Measurements from ENCODE around the gene THEM4. TPM values are rescaled to one million over a fixed set of nuclear protein-coding genes. Genes with fewer than 3 reads are reported as not detected.
A peak's percentile ranks its signal among the peaks of the same experiment; 100 is the strongest.

The THEM4 gene
- total RNA-seq, 8 experiments from 2014 or later: 15.6 to 25.8 (median 21.8) TPM

DNA sequence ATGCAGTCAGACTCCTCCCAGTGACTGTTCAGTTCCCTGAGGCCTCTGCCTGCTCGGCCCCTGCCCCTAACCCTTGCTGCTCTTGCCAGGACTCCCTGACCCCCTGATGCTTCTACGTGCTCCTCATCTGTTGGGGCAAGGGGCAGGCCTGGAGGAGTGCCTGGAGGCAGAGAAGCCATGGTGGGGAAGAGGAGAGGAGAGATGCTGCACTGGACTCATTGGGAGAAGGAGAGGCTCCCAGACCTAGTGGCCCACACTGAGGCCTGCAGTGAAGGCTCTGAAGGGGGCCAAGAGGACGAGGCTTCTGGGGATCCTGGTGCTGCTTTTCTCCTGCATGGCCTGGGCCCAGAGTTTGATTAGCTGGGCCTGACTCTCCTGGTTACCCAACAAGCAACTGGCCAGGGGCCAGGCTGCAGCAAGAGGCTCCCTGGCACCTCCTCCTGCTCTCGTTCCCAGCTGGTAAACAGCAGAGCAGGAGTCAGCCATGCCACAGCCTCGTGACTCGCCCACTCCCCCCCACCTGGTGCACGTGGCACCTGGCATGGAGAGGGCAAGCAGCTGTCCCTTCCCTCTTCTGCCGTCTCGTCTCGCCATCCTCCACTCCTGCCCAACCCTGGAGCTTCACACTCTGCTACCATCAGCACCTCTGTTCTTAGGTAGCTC, 76.9 kb downstream of the THEM4 start:
- no peak overlapping the region for H3K4me3 ChIP-seq
- WGBS, 10 experiments: 0 to 70% (median 41%) methylated on average over 1 to 7 of the region's 10 CpGs; no CpG with 5 or more reads in 3 of the 10 experiments
- ATAC-seq (replicated peaks in 6 of 8): peak in 4 of 8 experiments; percentile 7 to 65 (median 10)
- H3K27ac ChIP-seq: no peak overlapping the region
- H3K4me1 ChIP-seq (replicated peaks in 1 of 2): peaks cover 4 to 11% of the 10 kb centered on the region in 2 donors
- in situ Hi-C loops (cut with MboI; ENCODE audit: low pct_unique_long_range_greater_than_20kb in 2 of 9, low sequenced_read_pairs in 9 of 9, unreplicated experiment in 9 of 9): no loop called here

DNA sequence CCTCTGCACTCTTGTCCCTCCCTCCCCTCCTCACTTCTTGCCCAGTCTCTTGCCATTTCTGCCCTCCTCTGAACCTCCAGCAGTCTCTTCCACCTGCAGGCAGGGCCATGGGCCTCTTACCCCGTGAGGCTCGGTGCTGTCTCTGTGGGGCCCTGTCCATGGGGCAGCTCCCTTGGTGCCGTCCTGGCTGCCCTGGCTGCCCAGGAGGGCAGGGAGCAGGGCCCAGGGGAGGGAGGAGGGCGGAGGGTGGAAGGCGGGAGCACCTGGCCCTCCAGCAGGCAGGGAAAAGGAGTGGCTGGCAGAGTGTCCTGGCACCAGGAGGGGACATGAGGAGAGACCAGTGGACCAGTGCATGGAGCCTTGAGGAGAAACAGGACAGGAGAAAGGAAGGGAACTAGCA, 77.7 kb downstream of the THEM4 start, which contains the start of gene RORC:
RORC (minus strand) TSS at position 198 of the 400 bp plus-strand sequence; CDS start at position 160, 38 bp downstream.
- WGBS, 10 experiments: 36 to 83% (median 66%) methylated on average over 1 to 3 of the region's 5 CpGs; no CpG with 5 or more reads in 5 of the 10 experiments
- H3K4me3 ChIP-seq: no peak within 1 kb of the TSS
- in situ Hi-C loops (cut with MboI; ENCODE audit: low pct_unique_long_range_greater_than_20kb in 2 of 9, low sequenced_read_pairs in 9 of 9, unreplicated experiment in 9 of 9): no loop called here
- no peak for ATAC-seq (replicated peaks in 6 of 8)
- no peak within 1 kb of the TSS for H3K27ac ChIP-seq
- peaks cover 4 to 11% of the 10 kb centered on the region in 2 donors for H3K4me1 ChIP-seq (replicated peaks in 1 of 2)

DNA sequence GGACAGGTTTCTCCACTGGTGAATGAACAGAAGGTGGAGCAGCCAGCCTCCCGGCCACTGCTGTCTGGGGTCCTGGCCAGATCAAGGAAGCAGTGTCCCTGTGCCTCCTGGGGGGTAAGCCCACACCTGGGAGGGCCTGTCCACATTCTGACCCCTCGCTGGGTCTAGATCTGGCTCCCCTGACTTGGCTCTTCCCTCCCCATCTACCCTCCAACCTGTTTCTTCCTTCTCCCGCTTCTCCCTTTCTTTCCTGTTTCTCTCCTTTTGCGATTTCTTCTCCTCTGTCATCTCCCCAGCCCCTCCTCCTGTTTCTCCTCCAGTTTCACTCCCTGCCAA, 78.1 kb downstream of the THEM4 start:
- peaks cover 4 to 11% of the 10 kb centered on the region in 2 donors for H3K4me1 ChIP-seq (replicated peaks in 1 of 2)
- H3K4me3 ChIP-seq: no peak overlapping the region
- 47 to 100% (median 86%) methylated on average over 1 to 3 of the region's 4 CpGs; no CpG with 5 or more reads in 2 of the 10 experiments for WGBS, 10 experiments
- ATAC-seq (replicated peaks in 6 of 8): no peak
- in situ Hi-C loops (cut with MboI; ENCODE audit: low pct_unique_long_range_greater_than_20kb in 2 of 9, low sequenced_read_pairs in 9 of 9, unreplicated experiment in 9 of 9): no loop called here
- no peak overlapping the region for H3K27ac ChIP-seq

DNA sequence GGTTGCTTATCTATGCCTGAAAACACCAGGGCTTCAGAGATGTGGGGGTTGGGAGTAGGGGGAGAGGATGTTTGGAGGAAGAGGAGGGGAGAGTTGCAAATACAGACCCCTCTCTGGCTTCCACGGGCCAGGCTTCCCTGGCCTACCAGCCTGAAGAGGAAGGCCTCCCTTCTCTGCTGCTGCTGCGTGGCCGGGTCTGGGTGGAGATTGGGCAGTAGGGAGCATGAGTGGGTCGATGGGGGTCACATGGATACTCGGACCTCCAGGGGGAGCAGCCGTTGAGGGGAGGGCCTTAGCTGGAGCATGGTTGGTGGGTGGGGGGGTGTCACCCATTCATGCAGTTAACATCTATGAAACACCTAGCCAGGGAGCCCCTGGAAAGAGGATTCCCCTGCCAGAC, 79.3 kb downstream of the THEM4 start:
- ATAC-seq (replicated peaks in 6 of 8): no peak
- peaks cover 4 to 11% of the 10 kb centered on the region in 2 donors for H3K4me1 ChIP-seq (replicated peaks in 1 of 2)
- H3K4me3 ChIP-seq: no peak overlapping the region
- in situ Hi-C loops (cut with MboI; ENCODE audit: low pct_unique_long_range_greater_than_20kb in 2 of 9, low sequenced_read_pairs in 9 of 9, unreplicated experiment in 9 of 9): no loop called here
- H3K27ac ChIP-seq: no peak overlapping the region
- 60 to 93% (median 89%) methylated on average over 1 to 3 of the region's 6 CpGs; no CpG with 5 or more reads in 7 of the 10 experiments for WGBS, 10 experiments

DNA sequence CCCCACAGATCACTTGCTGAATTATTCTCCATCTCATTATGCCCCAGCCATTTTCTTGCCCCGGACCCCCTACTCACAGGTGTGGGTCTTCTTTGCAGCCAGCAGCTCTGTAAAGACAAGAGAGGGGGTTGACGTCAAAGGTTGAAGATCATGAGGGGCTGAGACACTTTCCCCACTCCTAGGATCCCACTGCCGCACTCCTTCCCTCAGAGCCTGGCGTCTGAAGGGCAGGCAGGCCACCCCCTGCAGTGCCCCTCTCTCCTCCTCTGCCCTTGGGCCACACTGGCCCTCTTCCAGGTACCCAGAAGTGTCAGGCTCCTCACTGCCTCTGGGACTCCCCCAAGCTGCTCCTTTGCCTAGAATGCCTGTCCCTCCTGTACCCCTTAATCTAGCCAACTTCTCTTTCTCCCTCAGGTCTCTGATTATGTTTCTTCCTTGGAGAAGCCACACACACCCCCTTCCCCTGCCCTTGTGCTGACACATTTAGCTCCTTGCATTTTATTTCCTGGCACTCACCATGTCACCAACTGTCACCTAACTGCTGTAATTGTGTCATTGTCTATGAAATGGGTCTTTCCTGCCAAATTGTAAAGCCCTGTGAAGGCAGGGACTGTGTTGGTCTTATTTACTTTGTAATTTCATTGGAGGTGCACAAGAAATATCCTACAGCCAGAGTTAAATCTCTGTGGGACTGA, 79.8 kb downstream of the THEM4 start:
- 9 to 100% (median 44%) methylated on average over 1 to 4 of the region's 4 CpGs; no CpG with 5 or more reads in 4 of the 10 experiments for WGBS, 10 experiments
- no peak for ATAC-seq (replicated peaks in 6 of 8)
- Histone ChIP-seq H3K4me1 (replicated peaks in 1 of 2) (peaks cover 4 to 11% of the 10 kb centered on the region in 2 donors), H3K4me3 (no peak overlapping the region), H3K27ac (no peak overlapping the region)
- in situ Hi-C loops (cut with MboI; ENCODE audit: low pct_unique_long_range_greater_than_20kb in 2 of 9, low sequenced_read_pairs in 9 of 9, unreplicated experiment in 9 of 9): no loop called here

DNA sequence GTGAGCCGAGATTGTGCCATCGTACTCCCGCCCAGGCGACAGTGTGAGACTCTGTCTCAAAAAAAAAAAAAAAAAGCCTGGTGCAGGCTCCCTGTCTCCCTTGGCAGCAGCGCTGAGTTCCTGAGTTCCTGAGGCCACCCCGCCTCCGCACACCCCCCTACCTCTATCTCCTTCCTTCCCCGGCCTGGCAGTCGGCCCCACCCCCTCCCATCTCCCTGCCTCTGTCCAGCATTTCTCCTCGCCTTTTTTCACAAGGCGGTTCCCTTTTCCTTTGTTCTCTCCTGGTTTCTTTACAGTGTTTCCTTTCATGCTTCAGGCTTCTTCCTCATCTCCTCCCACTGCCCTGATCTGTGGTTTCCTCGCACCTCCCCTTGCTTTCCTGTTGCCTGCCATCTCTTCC, 80.4 kb downstream of the THEM4 start:
- Histone ChIP-seq H3K27ac (no peak overlapping the region), H3K4me1 (replicated peaks in 1 of 2) (peaks cover 4 to 11% of the 10 kb centered on the region in 2 donors), H3K4me3 (no peak overlapping the region)
- peak; percentile 33 to 89 (median 85) for ATAC-seq (replicated peaks in 6 of 8)
- in situ Hi-C loops (cut with MboI; ENCODE audit: low pct_unique_long_range_greater_than_20kb in 2 of 9, low sequenced_read_pairs in 9 of 9, unreplicated experiment in 9 of 9): no loop called here
- WGBS, 10 experiments: 0 to 50% (median 20%) methylated on average over 1 to 3 of the region's 12 CpGs; no CpG with 5 or more reads in 5 of the 10 experiments

DNA sequence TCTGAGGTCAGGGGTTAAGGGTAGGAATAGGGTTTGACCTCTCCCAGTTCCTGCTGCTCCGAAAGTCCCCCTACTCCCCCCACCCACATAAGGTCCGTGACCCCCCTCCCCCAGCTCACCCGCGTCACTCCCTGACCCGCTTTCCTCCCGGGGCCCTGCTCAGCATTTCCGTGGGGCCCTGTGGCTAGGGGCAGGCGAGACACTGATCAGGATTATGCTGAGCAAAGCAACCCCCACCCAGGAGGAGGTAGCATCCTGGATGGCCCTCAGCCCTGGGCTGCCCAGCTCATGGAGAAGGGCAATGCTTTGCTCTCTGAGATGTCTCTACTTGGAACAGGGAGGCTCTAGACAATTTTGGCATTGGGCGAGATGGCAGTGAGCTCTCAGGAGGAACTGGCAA, 81.5 kb downstream of the THEM4 start:
- in situ Hi-C loops (cut with MboI; ENCODE audit: low pct_unique_long_range_greater_than_20kb in 2 of 9, low sequenced_read_pairs in 9 of 9, unreplicated experiment in 9 of 9): no loop called here
- Histone ChIP-seq H3K4me1 (replicated peaks in 1 of 2) (peaks cover 4 to 11% of the 10 kb centered on the region in 2 donors), H3K4me3 (no peak overlapping the region), H3K27ac (no peak overlapping the region)
- 60 to 100% (median 75%) methylated on average over 1 to 3 of the region's 9 CpGs; no CpG with 5 or more reads in 7 of the 10 experiments for WGBS, 10 experiments
- ATAC-seq (replicated peaks in 6 of 8): no peak

DNA sequence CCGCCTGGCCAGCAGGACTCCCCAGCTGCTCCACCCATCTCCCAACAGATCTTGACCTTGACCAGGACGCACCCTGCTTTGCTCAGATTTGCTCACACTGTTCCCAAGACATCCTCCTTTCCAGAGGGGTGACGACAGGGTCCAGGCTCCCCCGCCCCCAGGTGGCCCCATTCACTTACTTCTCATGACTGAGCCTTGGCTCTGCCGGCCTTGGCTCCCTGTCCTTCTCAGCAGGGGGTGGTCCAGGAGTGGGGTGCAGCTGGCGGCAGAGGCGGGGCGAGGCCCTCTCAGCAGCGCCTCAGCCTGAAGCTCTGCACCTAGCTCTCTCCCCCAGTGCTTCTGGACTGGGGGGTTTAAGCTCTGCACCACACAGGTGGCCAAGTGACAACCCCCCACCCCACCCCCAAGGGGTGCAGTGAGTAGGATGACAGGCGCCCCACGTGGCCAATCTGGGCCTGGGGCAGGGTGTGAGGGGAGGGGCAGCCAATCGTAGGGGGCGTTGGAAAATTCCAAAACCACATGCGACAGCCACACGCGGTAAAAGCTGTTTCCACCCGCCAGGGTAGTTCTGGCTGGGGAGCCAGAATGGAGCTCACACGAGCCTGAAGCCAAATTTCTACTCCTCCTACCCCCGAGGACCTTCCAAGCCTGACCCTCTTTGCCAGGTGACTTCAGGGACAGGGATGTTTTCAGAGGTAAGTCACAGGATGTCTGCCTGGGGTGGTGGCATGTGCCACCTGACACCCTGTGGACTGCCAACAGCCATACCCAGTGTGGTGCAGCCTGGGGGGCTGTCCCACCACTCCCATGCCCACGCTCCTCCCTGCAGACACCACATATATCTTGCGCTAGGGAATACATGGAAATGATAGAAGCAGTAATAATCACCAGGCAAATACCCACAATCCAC, 83.3 kb downstream of the THEM4 start:
- WGBS, 10 experiments: 49 to 83% (median 77%) methylated on average over 1 to 10 of the region's 21 CpGs; no CpG with 5 or more reads in 3 of the 10 experiments
- peaks cover 4 to 11% of the 10 kb centered on the region in 2 donors for H3K4me1 ChIP-seq (replicated peaks in 1 of 2)
- H3K4me3 ChIP-seq: no peak overlapping the region
- peak in 3 of 8 experiments; percentile 31 to 62 (median 61) for ATAC-seq (replicated peaks in 6 of 8)
- no peak overlapping the region for H3K27ac ChIP-seq
- in situ Hi-C loops (cut with MboI; ENCODE audit: low pct_unique_long_range_greater_than_20kb in 2 of 9, low sequenced_read_pairs in 9 of 9, unreplicated experiment in 9 of 9): no loop called here

DNA sequence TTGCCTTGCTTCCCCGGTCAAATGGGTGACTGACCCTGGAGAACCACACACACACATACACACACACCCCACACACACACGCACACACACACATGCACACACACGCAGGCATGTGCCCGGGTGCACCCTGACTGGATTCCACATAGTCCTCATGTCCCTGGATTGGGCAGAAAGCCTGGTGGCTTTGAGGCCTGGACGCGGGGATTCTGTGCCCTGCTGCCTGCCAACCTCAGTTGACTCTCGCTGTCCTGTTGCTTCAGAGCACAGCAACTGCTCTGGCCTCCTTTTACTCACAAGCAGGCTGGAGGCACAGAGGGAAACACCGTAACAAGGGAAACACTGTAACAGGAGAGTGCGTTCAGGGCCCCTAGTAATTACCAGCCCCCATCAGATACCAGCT, 84.1 kb downstream of the THEM4 start:
- no peak overlapping the region for H3K4me3 ChIP-seq
- ATAC-seq (replicated peaks in 6 of 8): no peak
- H3K27ac ChIP-seq: no peak overlapping the region
- in situ Hi-C loops (cut with MboI; ENCODE audit: low pct_unique_long_range_greater_than_20kb in 2 of 9, low sequenced_read_pairs in 9 of 9, unreplicated experiment in 9 of 9): no loop called here
- 36 to 100% (median 69%) methylated on average over 1 to 6 of the region's 9 CpGs; no CpG with 5 or more reads in 5 of the 10 experiments for WGBS, 10 experiments
- H3K4me1 ChIP-seq (replicated peaks in 1 of 2): peaks cover 4 to 11% of the 10 kb centered on the region in 2 donors

Other genes with a start within 250 kb of the THEM4 start
- 100 to 1,000 TPM in 1 of 8 experiments, 10 to 100 TPM in 4, under 1 TPM in 3; 0.09 to 108 (median 44.7) TPM for gene CELF3, start 192.7 kb downstream of the THEM4 start, total RNA-seq
- gene RIIAD1, start 188.0 kb downstream of the THEM4 start, total RNA-seq: 10 to 100 TPM in 2 of 8 experiments, 1 to 10 TPM in 4, not detected in 2; 1.1 to 20.8 (median 9.0) TPM
- 100 to 1,000 TPM in 1 of 8 experiments, 10 to 100 TPM in 7; 63.2 to 122 (median 72.8) TPM for gene MRPL9, start 146.0 kb downstream of the THEM4 start, total RNA-seq
- 10 to 100 TPM in 5 of 8 experiments, 1 to 10 TPM in 3; 1.1 to 38.3 (median 17.5) TPM for gene TDRKH, start 119.0 kb downstream of the THEM4 start, total RNA-seq
- under 1 TPM in 6 of 8 experiments, not detected in 2; 0.05 to 0.57 (median 0.22) TPM for gene LINGO4, start 104.1 kb downstream of the THEM4 start, total RNA-seq
- 1 to 10 TPM in 1 of 8 experiments, under 1 TPM in 6, not detected in 1; 0.05 to 1.0 (median 0.23) TPM for gene RORC, start 77.7 kb downstream of the THEM4 start, total RNA-seq
- under 1 TPM in 4 of 8 experiments, not detected in 4; 0.21 to 0.61 (median 0.23) TPM for gene C2CD4D, start 69.7 kb downstream of the THEM4 start, total RNA-seq
- gene THEM5, start 55.8 kb downstream of the THEM4 start, total RNA-seq: 1 to 10 TPM in 1 of 8 experiments, not detected in 7; 1.8 TPM
- gene S100A10, start 84.3 kb upstream of the THEM4 start, total RNA-seq: 100 to 1,000 TPM in 3 of 8 experiments, 10 to 100 TPM in 1, 1 to 10 TPM in 2, under 1 TPM in 2; 0.46 to 399 (median 22.8) TPM
- gene S100A11, start 127.5 kb upstream of the THEM4 start, total RNA-seq: 100 to 1,000 TPM in 2 of 8 experiments, 10 to 100 TPM in 2, 1 to 10 TPM in 1, not detected in 3; 2.2 to 494 (median 45.8) TPM
- gene TCHHL1, start 179.6 kb upstream of the THEM4 start, total RNA-seq: under 1 TPM in 4 of 8 experiments, not detected in 4; 0.13 to 0.43 (median 0.17) TPM
- gene TCHH, start 205.9 kb upstream of the THEM4 start, total RNA-seq: 1 to 10 TPM in 2 of 8 experiments, under 1 TPM in 6; 0.07 to 2.9 (median 0.31) TPM
- under 1 TPM in 4 of 8 experiments, not detected in 4; 0.05 to 0.41 (median 0.23) TPM for gene RPTN, start 249.7 kb upstream of the THEM4 start, total RNA-seq

Data from motor neuron (in vitro differentiated cells).